Middle frontal gyrus (tissue), 1 donor: Measurements from ENCODE around the gene ACTR5.
"Not testable (repeated sequence)": the region's sequence is repeated elsewhere in the genome, so short reads cannot be mapped to it uniquely, and the experiment has no call there.

Experiments
- DNase-seq: peaks from one replicate; pipeline ENCODE4 v3.0.0-alpha.2; 2015; ENCODE audit warnings: low spot score; ENCODE audit errors: extremely low spot score

Gene ACTR5

GRCh38 chr20:38764567-38765318, 16.5 kb downstream of the ACTR5 start:
- no peak for DNase-seq

DNA sequence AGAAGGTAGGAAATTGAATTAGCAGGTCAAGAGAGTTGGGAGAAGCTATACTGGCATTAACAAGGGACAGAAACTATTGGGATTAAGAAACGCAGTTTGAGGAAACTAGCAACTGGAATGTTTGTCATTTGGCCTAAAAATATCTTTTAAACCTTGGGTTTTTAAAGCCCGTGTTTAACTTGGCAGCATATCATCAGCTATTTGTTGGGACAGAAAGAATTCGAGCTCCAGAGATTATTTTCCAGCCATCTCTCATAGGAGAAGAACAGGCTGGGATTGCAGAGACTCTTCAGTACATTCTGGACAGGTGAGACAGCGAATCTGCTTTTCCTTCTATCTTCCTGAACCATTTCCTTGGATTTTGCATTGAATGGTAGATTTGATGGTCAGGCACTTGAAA, 17.8 kb downstream of the ACTR5 start:
- no peak for DNase-seq

DNA sequence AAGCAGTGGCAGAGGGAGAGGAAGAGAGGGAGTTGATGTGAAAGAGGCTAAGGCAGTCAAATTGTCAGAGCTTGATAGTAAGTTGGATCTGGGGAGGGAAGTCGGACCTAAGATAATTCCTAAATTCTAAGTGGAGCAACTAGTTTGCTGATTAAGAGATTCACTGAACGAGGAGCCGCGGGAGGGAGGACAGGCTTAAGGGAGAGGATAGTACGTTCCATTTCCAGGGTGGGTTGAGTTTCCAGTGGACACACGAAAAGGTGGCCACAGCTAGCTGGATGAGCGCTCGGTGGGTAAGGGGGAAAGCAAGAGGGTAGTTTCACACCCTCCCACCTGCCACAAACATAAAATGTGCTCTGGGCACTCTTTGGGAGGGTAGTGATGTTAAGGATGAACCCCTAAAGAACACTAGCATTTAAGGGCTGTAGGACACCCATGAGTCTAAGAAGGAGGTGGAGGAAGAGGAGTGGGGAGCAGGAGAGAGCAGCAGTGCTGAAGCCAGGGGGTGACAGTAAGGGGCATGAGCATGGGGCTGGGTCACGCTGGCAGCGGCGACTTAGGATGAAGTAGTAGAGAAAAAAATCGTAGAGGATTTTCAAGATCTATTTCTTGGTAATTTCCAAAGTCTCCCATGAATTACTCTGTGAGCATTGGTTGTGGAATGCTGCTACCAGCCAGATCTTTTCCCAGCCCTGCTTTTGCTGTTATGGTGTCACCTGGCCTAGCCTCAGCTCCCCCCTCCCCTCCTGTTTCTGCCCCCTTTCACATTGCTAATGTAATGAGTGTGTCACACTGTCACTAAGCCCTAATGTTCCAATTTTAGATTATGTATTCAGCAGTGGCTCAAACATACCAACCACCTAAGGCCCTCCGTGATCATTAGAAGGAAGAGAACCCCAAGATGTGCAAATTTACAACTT, 21.4 kb downstream of the ACTR5 start:
- DNase-seq = no peak

DNA sequence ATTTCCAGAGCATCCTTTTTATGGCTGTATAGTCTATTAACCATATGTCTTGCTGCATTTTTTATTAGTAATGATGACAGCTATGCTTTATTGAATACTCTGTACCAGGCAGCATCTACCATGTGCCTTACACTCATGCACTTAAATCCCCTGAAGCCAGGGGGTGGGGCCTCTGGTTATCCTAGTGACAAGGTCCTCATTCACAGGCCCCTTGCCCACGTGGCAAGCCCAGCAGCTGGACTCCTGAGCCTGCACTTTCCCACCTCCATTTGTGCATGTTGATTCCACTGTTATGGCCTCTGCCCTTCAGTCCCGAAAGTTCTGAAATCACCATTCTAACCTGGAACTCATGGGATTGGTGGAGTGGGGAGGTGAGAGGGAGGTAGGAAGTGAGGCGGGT, 22.3 kb downstream of the ACTR5 start:
- DNase-seq = no peak

- DNase-seq = no peak
Observed at GRCh38 chr20:38770970-38771369, 22.7 kb downstream of the ACTR5 start.

GRCh38 chr20:38771621-38772020, 23.4 kb downstream of the ACTR5 start:
- DNase-seq = no peak

- no peak for DNase-seq
Observed at GRCh38 chr20:38774167-38774566, 25.9 kb downstream of the ACTR5 start.

GRCh38 chr20:38776363-38776762, 28.1 kb downstream of the ACTR5 start:
- no peak for DNase-seq

DNA sequence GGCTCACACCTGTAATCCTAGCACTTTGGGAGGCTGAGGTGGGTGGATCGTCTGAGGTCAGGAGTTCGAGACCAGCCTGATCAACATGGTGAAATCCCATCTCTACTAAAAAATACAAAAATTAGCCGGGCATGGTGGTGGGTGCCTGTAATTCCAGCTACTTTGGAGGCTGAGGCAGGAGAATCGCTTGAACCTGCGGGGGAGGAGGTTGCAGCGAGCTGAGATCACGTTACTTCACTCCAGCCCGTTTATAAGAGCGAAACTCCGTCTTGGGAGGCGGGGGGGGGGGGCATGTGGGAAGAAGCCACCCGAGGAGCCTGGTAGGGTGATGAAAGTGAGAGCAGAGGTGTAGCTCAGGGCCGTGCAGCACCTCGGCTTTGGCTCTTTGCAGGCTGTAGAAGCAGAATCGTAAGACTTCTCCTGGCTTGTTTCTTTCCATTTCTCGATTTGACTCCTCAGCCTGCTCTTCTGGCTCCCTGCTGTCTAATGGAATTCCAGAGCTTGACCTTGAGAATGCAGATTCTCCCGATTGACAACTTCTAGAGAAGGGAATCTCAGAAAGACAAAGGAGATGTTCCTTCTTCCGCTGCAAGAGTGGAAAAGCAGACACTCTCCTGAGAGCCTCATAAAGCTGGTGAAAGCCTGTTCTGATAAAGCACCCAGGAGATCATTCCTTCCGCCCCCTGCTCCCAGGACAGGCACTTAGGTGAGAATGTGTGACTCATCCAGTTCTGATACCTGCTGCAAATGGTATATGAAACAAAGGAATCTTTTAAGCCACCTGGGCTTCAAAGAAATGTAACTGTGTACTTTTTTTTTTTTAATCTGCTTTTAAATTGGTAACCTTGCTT, 31.2 kb downstream of the ACTR5 start:
- no peak for DNase-seq

DNA sequence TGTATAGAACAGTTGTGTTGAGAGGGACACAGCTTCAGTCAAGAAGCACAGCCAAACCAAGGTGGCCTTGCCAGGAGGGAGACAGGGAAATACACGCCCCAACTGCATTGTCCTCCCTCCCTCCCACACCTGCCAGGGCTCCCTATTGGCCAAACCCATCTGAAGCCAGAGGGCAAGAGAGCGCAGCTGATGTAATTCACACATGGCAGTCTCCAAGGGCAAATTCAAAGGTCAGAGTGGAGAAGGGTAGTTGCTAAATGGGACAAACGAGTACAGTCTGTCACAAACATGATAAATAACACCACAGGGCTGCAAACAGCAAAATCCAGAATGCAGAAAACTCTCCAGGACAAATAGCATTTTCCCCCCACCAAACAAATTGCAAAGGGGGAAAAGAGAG, 34.0 kb downstream of the ACTR5 start:
- DNase-seq = no peak

DNA sequence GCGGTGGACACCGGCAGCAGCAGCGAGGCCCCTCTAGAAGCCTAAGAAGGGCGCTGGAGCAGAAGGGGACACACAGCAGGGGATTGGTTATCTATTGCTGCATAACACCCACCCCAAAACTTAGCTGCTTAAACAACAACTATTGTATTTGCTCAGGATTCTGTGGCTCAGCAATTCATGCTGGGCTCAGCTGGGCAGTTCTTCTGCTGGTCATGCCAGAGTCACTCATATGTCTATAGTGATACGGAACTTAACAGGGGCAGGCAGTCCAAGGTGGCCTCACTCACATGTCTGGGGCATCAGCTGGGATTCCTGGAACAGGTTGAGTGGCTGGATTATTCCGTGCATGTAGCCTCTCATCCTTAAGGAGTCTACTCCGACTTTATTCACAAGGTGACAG, 39.6 kb downstream of the ACTR5 start:
- DNase-seq = no peak

- DNase-seq = no peak
Observed at GRCh38 chr20:38789503-38790199, 41.4 kb downstream of the ACTR5 start.

GRCh38 chr20:38790200-38791053, 42.2 kb downstream of the ACTR5 start:
- DNase-seq = no peak

DNA sequence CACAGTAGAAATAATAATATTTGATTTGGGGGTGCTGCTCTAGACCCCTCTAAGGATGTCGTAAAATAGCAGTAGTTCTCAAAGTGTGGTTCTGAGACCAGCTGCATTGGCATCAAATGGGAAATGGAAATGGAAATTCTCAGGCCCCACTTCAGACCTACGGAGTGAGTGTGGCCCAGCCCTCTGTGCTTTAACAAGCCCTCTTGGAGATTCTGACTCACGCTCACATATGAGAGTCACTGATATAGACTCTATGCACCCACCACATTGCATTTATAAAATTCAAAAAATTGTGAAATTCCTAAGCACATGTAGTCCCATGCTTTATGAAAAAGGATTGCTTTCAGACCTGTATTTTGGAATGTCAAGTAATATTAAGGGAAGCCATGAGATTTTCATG, 43.0 kb downstream of the ACTR5 start:
- DNase-seq = no peak

DNA sequence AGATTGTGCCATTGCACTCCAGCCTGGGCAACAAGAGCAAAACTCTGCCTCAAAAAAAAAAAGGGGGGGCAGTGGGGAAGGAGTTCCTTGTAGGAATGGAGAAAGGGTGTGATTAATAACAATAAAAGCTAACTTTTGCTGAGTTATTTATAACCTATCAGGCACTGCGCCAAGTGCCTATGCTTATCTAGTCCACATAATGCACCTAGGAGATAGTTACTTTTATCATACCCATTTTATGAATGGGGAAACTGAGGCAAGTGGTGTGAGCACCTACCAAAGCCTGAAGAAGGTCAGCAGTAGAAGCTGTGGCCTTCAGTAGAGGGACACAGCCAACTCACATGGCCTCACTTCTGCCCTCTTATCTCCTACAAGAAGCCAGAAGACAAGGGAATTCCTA, 43.7 kb downstream of the ACTR5 start:
- DNase-seq = no peak

GRCh38 chr20:38794057-38794456, 45.8 kb downstream of the ACTR5 start:
- DNase-seq = not testable (repeated sequence)

GRCh38 chr20:38798266-38798665, 50.0 kb downstream of the ACTR5 start:
- no peak for DNase-seq

DNA sequence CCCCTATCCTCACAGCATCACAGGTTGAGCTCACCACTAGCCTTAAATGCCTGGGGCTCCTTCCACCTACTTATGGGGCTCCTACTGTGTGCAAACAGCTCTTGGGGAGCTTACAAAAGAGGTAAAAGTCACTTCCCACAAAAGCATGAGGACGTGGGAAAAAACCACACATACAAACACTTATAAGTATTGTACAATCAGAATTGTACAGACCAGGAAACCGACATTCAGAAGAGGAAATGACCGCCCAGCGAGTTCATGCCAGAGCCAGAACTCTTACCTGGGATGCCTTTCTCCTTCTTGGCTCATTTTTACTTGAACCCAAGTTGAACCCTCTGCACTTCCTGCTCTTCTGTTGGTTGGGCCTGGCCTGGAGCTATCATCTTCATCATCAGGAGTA, 50.9 kb downstream of the ACTR5 start:
- DNase-seq = no peak

DNA sequence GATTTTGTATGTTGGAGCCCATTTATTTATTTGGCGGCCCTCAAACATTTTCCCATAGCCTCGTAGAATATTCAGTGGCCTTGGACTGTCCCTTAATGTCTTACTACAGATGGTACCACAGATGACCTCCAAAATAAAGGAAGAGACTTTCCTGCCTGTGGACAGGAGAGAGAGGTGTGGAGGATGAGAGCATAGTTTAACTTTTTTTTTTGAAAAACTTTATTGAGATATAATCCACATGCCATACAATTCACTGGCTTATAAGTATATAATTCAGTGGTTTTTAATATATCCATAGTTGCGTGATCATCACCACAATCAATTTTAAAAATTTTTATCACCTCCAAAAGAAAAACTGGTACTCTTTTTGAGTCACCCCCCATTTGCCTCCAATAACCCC, 52.6 kb downstream of the ACTR5 start:
- DNase-seq = no peak

DNA sequence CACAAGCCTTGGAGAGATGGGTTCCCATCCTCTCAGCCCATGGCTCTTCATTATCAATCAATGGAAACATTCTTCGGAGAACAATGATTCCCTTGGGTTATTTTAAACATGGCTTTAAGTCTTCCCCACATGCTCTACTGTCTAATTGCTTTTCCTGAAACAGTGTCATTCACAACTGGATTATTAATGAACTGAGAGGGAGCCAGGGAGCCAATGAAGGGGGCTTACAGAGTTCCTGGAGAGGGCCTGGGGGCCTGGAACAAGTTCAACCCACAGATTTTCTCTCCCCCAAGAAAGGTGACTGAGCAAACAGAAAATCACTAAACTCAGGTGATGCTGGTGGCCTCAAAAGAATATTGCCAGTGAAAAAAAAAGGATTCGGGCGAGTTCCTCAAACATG, 56.0 kb downstream of the ACTR5 start:
- no peak for DNase-seq
